Activated CD8-positive, alpha-beta memory T cell treated with anti-CD3 and anti-CD28 coated beads, Interleukin-2, amount 50 U/mL, for 24 hours (primary cell): ENCODE data around the gene LACTB.
A peak's percentile ranks its signal among the peaks of the same experiment; 100 is the strongest.
"Not testable (repeated sequence)": the region's sequence is repeated elsewhere in the genome, so short reads cannot be mapped to it uniquely, and the experiment has no call there.

ENCODE experiments used
- DNase-seq: peaks from one replicate; pipeline ENCODE4 v3.0.0-alpha.2; 2020; ENCODE audit errors: extremely low read depth

The LACTB gene

DNA sequence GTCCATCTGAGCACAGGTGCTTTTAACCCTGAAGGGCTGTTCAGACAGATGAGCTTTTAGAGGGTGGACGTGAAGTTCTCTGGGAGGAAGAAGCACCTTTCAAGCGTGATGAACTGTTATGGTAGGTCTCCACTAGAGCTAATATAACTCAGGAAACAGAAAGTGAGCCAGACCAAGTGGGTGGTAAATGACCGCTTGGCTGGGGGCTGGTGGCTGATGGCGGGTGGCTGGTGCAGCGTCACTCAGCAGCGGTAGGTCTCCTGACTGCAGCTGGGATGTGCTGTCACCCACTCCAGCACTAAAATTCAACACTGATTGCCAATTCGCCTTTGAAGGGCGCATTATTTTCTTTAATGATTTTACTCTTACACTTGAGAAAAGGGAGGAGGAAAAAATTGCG, 31.2 kb upstream of the LACTB start:
- no peak for DNase-seq

DNA sequence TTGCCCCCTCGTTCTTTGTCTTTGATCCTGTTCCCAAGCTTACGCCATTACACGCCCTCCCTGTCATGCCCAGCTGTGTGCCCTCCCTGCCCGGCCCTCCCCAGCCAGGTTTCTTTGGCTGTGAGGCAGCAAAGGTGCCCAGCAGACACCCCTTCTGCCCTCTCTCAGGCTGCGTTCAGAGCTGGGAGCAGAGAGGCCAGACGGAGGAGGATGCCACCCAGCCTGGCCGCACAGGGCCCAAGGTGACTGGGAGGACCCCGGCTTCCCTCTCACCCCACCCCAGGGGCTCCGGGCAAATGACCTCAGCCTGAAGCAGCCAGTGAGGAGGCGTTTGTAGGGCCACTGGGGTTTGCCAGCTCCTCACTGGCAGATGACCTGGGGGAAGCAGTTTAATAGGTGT, 30.8 kb upstream of the LACTB start:
- DNase-seq, result no peak

DNA sequence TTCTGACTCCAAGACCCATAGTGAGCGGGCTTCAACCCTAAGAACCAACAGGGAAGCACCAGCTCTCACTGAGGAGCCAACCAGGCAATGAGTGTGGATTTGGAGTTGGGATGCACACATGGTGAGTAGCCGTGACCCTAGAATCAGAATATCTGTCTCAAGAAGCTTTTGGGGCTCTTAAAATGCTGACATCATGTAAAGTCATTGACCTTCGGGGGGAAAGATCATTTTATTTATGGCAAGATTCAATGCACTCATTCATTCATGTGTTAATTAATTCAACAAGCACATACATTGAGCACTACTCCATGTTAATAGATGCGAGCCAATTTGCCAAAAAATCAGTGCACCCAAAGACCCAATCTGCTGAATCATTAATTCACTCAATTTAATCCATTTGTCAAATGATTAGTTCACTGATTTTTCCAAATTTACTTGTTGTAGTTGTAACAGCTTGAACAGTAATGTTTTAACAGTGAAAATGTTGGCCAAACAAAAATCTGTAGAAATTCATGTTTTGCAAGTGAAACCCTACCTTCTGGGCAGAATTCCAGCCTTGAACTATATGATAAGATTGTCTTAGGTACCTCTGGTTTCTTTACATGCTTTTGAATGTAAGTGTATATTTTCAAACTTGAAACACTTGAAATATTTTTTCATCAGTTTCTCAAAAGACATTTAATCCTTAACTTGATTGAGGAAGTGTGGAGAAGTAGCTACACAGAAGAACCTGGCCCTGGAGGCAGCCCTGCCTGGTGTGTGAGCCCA, 29.8 kb upstream of the LACTB start:
- DNase-seq, result no peak

DNA sequence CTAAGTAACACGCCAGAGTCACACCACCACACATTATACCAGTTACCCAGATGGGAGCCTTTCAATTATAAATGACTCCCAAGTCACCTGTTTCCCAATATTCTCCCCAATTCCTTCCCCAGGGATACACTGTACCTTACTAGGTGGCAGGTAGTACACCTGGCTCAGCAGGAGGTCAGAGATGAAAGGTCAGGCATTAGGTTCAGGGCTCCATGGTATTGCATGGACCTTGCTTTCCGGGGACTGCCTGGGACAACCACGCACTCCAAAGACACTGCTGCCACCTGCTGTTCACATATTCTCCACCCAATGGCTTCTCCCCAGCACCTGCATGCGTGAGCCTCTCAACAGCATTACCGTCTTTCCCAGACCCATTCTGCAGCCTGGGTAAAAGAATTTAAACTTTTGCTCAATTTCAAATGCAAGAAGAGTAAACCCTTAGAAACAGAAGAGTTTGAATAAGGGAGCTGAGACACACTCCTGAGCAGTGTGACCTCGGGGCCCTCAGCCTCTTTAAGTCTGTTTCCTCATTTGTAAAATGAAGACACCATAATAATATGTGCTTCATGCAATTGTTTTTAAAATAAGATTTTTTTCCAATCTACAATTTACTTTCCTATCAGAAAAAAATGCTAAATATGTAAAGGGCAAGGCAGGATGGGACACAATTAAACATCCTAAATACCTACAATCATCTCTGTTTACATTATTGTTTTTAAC, 28.0 kb upstream of the LACTB start:
- peak; percentile 29 for DNase-seq

DNA sequence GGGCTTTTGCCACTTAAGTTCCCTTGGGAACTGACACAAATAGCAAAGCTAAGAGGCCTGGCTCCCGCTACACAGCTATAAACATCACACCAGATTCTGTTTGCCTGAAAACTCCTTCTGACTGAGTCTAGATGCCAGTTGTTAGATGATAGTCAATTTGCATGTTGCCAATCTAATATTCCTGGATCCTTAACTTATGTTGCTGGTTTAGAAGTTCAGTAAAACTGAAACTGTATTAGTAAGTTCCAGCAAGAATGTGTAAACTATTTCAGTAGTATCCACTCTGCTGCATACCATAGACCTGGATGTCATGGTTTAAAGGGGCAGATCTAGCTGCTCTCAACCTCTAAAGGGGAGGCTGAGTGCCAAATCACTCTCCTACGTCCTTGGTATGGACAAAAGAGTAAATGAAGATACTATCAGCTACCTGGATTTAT, 27.1 kb upstream of the LACTB start:
- no peak for DNase-seq

DNA sequence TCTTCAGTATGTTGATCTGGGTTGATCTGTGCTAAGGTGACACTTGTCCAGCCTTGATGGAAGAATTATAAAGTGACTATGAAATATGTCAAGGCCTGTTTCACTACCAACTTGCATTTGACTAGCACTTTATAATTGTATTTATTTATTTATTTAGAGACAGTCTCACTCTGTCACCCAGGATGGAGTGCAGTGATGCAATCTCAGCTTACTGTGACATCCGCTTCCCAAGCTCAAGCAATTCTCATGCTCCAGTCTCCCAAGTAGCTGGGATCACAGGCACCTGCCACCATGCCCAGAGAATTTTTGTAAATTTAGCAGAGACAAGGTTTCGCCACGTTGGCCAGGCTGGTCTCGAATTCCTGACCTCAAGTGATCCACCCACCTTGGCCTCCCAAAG, 25.5 kb upstream of the LACTB start:
- DNase-seq, result no peak

DNA sequence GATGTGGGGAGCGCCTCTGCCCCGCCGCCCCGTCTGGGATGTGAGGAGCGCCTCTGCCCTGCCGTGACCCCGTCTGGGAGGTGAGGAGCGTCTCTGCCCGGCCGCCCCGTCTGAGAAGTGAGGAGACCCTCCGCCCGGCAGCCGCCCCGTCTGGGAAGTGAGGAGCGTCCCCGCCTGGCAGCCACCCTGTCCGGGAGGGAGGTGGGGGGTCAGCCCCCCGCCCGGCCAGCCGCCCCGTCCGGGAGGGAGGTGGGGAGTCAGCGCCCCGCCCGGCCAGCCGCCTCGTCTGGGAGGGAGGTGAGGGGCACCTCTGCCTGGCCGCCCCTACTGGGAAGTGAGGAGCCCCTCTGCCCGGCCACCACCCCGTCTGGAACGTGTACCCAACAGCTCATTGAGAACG, 22.8 kb upstream of the LACTB start:
- DNase-seq, result not testable (repeated sequence)

DNA sequence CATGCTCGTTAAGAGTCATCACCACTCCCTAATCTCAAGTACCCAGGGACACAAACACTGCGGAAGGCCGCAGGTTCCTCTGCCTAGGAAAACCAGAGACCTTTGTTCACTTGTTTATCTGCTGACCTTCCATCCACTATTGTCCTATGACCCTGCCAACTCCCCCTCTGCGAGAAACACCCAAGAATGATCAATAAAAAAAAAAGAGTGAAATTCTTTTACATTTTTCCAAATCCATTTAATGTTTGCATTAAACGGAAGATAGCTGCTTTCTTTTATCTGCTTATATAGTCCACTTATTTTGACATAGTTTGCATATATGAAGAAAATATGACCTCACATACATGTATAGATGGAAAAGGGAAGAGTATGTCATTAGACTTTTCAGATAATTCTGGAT, 22.1 kb upstream of the LACTB start:
- not testable (repeated sequence) for DNase-seq

DNA sequence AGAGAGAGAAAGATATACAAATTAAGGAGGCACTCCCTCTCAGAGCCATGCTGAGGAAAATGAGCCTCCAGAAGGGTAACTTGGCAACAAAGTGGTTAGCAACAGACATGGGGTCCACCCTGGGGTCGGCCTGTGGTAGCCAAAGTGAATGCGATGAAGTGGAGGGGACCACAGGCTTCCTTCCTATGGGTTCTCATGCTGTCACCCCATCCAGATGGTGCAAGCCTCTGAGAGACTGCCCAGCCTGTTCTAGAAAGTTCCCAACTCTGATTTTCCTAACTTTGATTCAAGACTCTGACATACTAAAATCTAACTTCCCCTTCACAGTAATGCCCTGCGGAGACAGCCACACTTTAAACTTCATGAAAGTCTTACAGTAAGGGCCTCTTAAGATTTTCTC, 18.2 kb upstream of the LACTB start:
- no peak for DNase-seq

DNA sequence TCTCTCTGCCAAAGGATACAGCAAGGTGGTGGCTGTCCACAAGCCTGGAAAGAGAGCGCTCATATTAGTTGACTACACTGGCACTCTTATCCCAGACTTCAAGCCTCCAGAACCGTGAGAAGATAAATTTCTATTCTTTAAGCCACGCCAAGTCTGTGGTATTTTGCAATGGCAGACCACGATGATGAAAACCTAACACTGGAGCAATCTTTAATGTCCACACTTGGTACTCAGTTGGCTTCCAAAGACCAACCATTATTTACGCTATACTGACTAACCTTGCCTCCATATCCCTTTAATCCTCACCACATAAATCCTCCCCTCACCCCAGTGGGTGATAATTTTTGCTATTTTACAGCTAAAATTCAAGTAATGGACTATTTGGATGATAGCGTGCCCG, 16.9 kb upstream of the LACTB start:
- no peak for DNase-seq

DNA sequence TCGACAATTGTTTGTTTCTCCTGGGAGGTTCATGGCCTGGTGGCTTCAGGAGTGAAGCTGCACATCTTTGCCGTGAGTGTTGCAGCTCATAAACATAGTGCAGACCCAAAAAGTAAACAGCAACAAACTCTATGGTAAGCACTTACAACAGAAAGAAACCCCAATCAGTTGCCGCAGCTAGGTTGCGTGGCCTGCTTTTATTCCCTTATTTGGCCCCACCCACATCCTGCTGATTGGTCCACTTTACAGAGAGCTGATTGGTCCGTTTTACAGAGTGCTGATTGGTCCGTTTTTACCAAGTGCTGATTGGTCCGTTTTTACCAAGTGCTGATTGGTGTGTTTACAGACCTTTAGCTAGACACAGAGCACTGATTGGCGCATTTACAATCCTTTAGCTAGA, 16.3 kb upstream of the LACTB start:
- DNase-seq, result not testable (repeated sequence)

DNA sequence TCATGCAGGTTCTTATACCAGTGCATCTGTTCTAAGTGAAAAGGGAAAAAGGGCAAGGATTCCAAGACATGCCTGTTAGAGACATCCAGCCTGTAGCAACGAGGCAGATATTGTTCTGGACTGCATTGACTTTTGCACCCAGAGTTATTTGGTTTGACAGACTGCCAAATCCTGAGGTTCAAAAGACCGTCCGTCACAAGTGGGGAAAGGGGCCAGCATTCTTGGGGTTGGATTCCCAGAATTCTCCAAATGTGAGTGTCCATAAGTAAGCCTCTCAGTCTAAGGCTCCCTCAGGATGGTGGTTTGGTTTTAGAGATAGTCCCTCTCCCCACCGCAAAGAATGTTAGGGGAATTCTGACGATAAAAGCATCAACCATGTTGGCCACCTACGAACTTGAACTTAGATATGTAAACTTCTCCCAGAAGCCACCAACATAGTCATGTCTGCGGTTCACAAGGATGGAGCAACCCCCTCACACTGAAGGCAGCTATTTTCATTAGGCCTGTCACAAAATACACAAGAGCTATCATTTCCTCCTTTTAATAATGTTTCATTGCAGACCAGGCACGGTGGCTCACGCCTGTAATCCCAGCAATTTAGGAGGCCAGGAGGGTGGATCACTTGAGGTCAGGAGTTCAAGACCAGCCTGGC, 13.6 kb upstream of the LACTB start:
- DNase-seq, result no peak

DNA sequence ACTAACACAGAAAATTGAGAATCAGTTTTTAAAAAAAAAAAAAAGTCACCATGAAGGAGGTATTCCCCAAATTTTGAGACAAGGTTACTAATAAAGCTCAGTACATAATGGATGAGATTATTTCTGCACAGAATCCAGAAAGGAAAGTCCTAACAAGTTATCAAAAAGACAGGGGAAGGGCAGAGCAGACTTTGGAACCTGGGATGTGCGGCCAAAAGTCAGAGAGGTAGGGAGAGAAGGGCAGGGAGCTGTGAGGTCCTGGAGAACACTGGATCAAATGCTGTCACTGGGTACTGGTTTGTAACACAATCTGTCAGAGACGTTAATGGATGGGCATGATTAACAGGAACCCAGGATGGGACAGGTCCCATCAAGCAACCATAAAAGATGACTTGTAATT, 12.2 kb upstream of the LACTB start:
- DNase-seq, result no peak

DNA sequence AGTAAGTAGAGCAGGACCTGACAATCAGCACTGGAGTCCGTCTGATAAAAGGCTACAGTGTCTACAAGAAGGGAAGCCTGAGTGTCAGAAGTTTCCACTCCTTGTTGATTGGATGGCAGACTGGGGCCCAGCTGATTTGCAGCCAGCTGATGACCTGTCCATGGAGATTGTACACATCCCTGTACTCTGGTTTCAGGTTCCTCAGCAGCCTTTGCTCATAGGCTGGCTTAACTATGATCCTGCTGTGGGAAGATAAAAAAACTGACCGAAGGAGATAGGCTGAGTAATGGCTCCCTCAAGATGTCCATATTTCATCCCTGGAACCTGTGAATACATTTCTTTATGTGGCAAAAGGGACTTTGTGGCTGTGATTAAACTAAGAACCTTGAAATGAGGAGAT, 11.7 kb upstream of the LACTB start:
- DNase-seq, result no peak

DNA sequence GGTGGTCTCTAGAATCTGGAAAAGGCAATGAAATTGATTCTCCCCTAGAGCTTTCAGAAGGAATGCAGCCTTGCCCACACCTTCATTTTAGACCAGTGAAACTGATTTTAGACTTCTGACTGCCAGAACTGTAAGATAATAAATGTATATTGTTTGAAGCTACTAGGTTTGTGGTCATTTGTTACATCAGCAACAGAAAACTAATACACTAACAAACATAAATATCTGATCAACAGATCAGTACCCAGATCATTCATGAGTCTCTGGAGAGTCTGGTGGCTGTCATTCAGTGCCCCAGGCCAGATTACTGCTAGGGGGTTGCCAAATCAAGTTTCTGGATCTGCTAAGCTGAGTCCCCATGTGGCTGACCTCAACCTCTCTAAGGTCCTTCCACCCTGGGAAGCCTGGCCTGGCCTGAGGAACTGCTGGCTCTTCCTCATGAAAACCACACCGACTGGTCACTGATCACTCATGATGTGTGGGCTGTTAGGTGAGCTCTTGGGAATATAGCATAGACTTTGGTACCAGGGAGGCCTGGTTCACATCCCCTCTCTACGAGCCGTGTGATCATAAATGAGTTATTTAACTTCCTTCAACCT, 11.1 kb upstream of the LACTB start:
- DNase-seq, result no peak

DNA sequence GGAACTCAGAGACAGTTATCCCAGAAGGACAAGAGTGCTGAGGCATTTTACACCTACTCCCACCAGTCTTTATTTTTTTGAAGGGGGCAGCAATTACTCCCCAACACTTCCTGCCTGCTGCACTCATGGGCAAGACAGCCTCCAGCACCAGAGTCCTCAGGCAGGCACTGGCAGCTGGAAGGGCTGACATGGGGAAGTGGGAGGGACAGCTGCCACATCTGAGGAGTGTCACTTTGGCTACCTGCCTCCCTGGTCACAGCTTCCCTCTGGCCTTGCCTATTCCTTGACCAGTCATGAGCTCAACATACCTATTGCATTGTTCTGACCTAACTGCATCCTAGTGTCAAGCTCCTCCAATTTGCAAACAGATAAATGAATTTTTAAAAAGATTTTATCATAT, 10.2 kb upstream of the LACTB start:
- DNase-seq, result no peak

DNA sequence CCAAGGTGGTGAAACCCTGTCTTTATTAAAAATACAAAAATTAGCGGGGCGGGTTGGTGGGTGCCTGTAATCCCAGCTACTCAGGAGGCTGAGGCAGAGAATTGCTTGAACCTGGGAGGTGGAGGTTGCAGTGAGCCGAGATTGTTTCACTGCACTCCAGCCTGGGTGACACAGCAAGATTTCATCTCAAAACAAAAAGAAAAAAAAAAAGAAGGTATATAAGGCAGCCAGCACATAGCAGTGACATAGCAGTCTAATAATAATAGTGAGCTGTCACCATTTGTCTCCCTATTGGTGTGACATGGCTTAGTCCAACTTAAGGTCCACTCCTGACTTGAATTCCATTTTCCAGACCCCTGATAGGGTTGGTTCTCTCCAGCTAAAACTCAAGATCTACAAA, 8.8 kb upstream of the LACTB start:
- no peak for DNase-seq

DNA sequence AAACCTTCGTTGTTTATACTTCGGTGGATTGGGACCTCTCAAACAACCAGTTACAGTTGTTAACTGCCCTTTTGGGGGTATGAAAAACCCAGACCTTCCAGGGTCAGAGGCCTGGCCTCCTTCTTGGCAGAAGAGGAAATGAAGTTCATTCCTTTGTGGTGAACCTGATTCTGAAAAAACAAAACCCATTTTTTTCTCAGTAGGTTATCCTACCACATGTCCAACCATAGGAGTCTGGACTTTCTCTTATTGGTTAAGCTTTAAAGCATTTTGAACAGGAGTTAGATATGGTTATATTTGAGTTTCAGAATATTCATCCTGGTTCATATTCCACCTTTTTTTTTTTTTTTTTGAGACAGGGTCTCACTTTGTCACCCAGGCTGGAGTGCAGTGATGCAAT, 7.2 kb upstream of the LACTB start:
- DNase-seq, result no peak

DNA sequence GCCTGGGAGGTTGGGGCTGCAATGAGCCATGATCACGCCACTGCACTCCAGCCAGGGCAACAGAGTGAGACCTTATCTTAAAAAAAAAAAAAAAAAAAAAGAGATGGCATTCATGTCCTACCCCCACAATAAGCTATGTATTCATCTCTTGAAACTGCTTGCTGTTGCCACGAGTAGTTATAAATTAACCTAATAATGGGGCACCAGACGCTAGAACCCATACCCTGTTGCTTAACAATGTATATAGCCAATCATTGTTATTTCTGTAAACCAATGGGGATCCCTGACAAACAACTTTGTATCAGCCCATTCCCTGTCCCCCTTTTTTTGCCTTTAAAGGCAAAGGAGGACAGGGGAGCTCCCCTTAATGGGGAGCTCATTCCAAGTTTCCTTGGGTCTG, 2.8 kb upstream of the LACTB start:
- no peak for DNase-seq

DNA sequence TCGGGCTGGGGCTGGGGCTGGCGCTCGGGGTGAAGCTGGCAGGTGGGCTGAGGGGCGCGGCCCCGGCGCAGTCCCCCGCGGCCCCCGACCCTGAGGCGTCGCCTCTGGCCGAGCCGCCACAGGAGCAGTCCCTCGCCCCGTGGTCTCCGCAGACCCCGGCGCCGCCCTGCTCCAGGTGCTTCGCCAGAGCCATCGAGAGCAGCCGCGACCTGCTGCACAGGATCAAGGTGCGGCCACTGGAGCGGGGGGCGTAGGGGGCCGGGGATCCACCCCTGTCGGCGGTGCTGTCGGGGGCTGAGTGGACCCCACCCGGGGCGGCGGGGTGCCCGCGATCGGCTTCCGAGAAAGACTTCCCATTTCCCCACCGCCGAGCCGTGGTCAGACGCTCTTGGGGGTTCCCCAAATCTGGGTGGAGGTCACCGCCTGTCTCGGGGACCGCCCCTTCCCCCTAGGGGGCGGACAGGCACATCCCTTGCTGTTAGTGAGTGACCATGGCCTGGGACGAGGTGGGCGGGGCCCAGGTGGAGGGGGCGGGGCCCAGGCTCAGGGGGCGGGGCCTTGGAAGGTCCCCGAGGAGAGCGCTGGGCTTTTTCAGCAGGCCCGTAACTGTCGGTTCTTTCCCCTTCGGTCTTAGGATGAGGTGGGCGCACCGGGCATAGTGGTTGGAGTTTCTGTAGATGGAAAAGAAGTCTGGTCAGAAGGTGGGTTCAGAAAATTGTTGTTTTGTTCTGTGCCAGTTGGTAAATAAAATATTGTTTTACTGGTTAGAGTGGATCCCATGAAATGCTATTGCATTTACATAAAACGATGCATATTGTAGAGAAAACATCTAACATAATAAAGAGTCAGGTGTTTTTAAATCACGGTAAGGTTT, 578 bp downstream of the LACTB start:
- DNase-seq, result peak; percentile 14

DNA sequence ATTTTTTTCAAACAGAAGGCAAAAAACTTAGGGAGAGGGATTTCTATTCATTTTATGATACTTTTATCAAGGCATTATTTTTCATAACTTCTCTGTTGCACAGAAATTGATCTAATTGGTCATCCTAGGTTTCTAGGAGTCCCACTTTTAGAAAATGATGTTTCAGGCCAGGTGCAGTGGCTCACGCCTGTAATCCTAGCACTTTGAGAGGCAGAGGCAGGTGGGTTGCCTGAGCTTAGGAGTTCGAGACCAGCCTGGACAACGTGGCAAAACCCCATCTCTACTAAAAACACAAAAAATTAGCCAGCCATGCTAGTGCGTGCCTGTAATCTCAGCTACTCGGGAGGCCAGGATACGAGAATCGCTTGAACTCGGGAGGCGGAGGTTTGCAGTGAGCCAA, 2.8 kb downstream of the LACTB start:
- no peak for DNase-seq

DNA sequence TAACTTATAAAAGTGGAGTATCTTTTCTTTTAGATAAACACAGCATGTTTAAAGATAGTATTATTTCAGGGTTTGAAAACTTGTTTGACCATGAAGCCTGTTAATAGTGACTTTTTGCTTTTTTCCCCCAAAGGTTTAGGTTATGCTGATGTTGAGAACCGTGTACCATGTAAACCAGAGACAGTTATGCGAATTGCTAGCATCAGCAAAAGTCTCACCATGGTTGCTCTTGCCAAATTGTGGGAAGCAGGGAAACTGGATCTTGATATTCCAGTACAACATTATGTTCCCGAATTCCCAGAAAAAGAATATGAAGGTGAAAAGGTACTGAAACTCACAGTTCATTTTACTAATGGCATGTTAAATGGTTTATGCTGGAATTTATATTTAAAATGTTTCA, 5.1 kb downstream of the LACTB start:
- no peak for DNase-seq
